ENCODE measurements around the gene CHIT1.
"Not testable (repeated sequence)": the region's sequence is repeated elsewhere in the genome, so short reads cannot be mapped to it uniquely, and the experiment has no call there.

Gene CHIT1

DNA sequence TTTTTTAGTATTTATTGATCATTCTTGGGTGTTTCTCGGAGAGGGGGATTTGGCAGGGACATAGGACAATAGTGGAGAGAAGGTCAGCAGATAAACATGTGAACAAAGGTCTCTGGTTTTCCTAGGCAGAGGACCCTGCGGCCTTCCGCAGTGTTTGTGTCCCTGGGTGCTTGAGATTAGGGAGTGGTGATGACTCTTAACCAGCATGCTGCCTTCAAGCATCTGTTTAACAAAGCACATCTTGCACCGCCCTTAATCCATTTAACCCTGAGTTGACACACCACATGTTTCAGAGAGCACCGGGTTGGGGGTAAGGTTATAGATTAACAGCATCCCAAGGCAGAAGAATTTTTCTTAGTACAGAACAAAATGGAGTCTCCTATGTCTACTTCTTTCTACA is 36.7 kb upstream of the CHIT1 start:
- not testable (repeated sequence) for FAIRE-seq; DNase-seq (ENCODE audit: insufficient read length, low spot score)

DNA sequence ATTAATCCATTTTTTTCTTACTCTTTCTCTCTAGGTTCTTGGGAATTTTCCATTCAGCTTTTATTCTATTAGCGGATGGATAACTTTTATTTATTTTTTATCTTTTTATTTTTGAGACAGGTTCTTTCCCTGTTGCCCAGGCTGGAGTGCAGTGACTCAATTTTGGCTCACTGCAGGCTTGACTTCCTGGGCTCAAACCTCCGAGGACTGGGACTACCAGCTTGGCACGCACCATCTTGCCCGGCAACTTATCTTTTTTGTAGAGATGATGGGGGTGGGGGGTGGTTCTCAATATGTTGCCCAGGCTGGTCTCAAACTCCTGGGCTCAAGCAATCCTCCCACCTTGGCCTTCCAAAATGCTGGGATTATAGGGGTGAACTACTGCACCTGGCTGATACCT is 36.1 kb upstream of the CHIT1 start:
- FAIRE-seq (no peak), DNase-seq (ENCODE audit: insufficient read length, low spot score) (no peak)

DNA sequence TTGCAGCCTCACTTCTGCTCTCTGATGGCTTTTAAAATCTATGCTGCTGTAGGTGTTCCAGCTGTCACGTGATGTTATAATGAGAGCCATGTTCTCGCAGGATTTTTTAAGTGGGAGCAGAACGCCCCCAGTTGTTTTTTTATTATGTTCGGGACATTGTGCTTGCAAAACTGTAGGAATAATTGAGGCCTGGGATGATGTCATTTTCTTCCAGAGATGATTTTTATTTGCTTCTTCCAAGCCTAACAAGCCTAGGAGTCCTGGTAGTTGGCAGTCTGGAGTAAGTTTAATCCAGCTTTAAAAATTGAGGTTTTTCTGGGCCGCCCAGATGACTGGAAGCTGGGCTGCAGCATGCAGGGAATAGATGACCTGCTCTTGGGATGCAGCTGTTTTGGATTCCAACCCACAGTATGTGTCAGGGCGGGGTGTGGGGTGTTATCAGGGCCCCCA is 34.6 kb upstream of the CHIT1 start:
- no peak for FAIRE-seq
- no peak for DNase-seq (ENCODE audit: insufficient read length, low spot score)

DNA sequence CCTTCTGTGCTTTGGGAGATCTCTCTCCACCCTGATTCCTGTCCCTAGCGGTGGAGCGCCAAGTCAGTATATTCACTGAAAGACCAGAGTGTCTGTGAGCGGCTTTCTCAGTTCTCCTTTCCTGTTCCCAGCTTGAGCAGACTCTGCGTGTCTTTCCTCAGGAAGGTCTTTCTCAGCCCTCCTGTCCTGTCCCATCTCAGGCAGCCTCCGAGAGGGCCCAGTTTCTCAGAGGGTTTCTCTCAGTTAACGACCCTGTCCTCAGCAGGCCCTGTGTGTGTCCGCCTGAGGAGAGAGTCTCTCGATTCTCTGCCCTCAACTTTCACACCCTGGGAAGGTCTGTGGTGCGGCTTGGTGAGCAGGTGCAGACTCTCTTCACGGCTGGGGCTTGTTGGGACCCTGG is 34.0 kb upstream of the CHIT1 start:
- FAIRE-seq (no peak), DNase-seq (ENCODE audit: insufficient read length, low spot score) (no peak)

DNA sequence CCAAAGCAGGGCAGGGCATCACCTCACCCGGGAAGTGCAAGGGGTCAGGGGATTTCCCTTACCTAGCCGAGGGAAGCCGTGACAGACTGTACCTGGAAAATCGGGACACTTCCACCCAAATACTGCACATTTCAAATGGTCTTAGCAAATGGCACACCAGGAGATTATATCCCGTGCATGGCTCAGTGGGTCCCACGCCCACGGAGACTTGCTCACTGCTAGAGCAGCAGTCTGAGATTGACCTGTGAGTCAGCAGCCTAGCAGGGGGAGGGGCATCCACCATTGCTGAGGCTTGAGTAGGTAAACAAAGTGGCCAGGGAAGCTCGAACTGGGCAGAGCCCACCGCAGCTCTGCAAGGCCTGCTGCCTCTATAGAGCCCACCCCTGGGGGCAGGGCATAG is 27.2 kb upstream of the CHIT1 start:
- not testable (repeated sequence) for FAIRE-seq; DNase-seq (ENCODE audit: insufficient read length, low spot score)

DNA sequence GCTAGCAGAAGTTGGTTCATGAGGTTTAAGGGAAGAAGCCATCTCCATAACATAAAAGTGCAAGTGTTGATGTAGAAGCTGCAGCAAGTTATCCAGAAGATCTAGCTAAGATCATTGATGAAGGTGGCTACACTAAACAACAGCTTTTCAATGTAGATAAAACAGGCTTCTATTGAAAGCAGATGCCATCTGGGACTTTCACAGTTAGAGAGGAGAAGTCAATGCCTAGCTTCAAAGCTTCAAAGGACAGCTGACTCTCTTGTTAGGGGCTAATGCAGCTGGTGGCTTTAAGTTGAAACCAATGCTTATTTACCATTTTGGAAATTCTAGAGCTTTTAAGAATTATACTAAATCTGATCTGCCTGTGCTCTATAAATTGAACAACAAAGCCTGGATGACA is 25.3 kb upstream of the CHIT1 start:
- not testable (repeated sequence) for DNase-seq (ENCODE audit: insufficient read length, low spot score); FAIRE-seq

DNA sequence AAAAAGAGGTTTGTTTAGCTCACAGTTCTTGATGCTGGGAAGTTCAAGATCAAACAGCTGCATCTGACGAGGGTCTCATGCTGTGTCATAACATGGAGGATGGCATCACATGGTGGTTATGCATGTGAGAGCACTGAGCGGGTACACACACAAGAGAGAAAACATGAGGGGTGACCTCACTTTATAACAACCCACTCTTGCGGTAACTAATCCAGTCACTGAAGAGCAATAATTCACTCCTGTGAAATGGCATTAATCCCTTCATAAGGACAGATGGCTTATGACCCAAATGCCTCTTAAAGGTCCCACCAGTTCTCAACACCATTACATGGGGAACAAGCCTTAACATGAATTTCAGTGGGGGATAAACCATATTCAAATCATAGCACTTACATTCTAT is 23.2 kb upstream of the CHIT1 start:
- FAIRE-seq (no peak), DNase-seq (ENCODE audit: insufficient read length, low spot score) (no peak)

DNA sequence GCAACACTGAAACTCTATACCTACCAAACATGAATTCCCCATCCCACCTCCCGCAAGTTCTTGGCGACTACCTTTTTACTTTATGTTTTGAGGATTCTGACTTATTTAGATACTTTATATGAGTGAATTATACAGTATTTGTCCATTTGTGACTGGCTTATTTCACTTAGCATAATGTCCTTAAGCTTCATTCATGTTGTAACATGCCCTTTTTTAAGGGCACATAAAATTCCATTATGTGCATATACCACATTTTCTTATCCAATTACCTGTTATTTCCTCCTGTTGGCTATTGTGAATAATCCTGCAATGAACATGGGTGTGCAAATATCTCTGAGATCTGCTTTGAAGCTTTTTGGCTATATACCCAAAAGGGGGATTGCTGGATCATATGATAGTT is 22.0 kb upstream of the CHIT1 start:
- no peak for DNase-seq (ENCODE audit: insufficient read length, low spot score)
- FAIRE-seq: no peak

DNA sequence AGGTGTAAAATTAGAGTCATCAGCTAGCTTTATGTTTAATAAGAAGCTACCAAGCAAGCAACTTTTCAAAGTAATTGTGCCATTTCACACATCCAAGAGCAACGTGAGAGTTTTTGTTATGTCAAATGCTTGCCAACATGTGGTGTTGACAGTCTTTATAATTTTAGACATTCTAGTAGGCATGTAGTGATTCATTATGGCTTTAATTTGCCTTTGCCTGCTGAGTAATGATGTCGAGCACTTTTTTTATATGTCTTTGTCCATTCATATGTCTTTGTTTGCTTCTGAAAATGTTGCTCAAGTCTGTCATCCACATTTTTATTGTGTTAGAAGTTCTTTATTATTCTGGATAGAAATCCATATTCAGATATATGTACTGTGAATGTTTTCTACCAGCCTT is 21.4 kb upstream of the CHIT1 start:
- no peak for DNase-seq (ENCODE audit: insufficient read length, low spot score)
- FAIRE-seq: no peak

DNA sequence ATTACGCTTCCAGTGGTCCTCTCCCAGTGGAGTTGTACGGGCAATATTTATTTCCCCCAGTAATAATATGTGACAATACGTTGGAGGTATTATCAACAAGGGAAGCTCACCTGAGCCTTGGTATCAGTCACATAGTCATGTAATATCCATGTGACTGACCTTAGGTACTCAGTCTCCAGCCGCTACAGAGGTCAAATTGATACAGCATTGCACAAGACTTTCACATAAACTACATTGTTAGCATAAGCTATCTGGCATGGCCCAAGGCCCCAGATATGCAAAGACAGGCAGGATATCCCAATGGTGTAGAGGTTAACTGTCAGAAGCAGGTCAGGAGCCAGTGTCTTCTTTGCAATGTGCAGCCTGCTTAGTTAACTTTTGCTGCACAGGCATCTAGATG is 15.3 kb upstream of the CHIT1 start:
- FAIRE-seq: no peak
- no peak for DNase-seq (ENCODE audit: insufficient read length, low spot score)

DNA sequence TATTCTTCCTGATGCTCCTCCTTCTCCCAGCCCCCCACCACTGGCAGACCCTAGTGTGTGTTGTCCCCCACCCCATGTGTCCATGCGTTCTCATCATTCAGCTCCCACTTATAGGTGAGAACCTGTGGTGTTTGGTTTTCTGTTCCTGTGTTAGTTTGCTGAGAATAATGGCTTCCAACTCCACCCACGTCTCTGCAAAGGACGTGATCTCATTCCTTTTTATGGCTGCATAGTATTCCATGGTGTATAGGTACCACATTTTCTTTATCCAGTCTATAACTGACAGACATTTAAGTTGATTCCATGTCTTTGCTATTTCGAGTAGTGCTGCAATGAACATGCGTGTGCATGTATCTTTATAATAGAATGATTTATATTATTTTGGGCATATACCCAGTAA is 12.2 kb upstream of the CHIT1 start:
- not testable (repeated sequence) for DNase-seq (ENCODE audit: insufficient read length, low spot score); FAIRE-seq

DNA sequence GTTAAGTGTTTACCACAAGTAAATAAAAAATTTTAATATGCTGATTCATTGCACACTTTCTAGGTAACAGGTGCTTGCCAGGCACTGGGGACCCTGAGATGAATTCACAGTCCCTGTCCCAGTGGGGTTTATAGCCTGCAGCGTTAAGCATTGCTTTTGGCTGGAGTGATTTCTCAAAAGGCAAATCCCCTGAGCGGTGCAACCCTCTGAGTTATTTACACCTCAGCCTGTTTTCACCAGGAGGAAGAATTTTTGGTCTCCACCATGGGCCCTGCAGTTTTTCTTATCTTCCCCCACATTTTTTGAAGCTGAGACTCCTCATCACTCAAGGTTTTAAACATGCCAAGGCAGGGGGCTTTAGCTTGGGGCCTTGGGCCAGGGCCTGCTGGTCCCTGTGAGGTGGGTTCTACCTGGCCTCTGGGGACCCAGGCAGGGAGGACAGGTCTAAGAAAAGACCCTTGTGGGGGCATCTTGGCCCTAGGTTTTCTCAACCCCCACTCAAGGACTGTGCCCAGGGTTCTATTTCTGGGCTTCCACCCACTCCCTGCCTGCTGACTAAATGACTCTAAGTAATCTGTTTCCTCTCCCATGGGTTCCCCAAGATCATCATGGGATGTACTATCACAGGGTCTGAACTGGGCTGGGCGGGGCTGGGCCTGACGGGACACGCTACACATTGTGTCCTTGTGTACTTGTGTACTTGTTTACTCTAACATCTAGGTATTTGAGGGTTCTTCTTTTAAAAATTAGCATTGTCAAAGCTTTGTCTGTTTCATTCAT is 10.2 kb upstream of the CHIT1 start:
- no peak for FAIRE-seq

DNA sequence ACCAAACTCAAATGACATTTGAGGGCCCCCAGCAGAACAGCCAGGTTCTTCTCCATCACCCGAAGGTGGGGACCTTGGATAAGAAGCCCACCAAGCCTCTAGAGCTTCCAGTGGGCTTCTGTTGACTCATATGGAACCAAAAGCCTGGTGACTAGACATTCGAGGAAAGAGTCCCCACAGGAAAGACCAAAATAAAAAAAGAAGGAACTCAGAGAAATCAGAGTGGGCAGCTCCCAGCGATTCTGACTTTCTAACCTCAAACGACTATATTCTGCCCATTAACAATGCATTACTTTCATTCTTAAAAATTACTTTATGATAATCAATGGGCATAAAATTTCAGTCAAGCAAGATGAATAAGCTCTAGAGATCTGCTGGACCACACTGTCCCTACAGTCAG is 9.6 kb upstream of the CHIT1 start:
- DNase-seq (ENCODE audit: insufficient read length, low spot score) (no peak), FAIRE-seq (no peak)

More for the DNA sequence above, 10.2 kb upstream of the CHIT1 start:
- DNase-seq (ENCODE audit: insufficient read length, low spot score): no peak

DNA sequence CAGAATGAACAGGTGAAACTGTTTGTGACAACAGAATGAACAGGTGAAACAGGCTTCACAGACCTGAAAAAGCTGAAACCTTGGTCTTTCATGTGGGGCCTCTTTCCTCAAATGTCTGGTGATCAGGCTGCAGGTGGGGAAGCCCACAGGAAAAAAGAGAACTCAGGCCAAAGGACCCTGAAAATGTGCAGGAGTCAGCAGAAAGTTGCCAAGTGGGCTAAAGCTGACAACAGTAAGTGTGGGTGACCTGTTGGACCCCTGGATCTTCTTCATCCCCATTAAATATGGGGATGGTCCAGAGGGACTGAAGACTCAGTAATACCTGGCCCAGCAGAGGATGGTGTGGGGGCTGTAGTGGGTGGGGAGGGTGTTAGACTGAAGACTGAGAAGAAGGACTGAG is 9.1 kb upstream of the CHIT1 start:
- FAIRE-seq: no peak
- DNase-seq (ENCODE audit: insufficient read length, low spot score): no peak

DNA sequence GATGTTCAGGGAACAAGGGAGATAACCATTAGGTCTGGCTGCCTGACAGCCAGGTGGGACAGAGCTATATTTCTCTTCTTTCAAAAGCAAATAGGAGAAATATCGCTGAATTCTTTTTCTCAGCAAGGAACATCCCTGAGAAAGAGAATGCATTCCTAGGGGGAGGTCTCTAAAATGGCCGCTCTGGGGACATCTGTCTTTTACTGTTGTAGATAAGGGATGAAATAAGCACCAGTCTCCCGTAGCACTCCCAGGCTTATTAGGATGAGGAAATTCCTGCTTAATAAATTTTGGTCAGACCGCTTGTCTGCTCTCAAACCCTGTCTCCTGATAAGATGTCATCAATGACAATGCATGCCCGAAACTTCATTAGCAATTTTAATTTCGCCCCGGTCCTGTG is 5.4 kb upstream of the CHIT1 start:
- not testable (repeated sequence) for DNase-seq (ENCODE audit: insufficient read length, low spot score); FAIRE-seq

DNA sequence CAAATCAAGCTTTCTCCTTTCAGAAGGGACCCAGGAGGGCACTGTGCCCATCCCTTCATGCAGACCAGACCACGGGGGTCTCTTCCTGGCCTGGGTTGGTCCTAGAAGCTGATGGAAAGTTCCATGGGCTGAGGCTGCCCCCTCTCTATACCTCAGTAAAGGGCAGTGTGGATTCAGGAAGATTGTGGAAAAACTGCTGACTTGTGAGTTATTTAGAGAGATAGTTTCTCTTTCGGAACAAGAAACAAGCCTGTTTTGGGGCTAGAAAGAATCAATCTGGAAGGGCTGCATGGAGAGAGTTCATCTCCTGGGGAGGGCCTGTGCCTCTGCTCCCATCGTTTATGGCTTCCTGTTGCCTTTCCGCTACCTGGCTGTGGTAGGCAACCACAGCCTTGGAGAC is 803 bp downstream of the CHIT1 start:
- DNase-seq (ENCODE audit: insufficient read length, low spot score) (no peak), FAIRE-seq (no peak)

DNA sequence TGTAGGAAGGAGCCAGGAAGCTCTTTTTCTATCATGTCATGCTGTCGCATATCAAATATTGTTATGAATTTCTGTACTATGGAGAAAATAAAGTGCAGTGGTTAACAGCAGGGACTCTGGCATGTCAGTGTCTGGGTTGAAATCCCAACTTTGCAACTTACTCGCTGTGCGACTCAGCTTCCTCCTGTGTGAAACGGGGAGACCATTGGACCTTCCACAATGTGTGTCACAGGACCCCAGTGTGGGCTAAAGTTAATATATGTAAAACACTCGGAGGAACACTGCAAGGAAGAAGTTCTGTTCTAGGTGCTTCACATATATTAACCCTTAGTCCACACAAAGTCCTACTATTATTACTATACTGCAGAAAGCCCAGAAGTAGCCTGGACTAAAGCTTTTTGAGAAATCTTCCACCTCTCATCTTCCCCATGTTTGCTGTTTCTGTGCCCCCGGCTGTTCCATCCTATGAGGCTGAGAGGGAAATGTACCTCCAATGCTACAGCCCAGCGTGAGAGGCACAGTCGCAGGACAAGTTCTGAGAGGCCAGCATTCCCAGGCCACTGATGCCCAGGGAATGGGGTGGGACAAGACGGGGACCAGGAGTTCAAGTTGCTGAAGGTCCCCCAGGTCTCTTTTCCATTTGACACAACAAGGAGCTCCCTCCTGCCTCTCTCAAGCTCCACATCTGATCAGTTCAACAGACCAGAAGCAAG is 1.9 kb downstream of the CHIT1 start:
- no peak for FAIRE-seq
- no peak for DNase-seq (ENCODE audit: insufficient read length, low spot score)

DNA sequence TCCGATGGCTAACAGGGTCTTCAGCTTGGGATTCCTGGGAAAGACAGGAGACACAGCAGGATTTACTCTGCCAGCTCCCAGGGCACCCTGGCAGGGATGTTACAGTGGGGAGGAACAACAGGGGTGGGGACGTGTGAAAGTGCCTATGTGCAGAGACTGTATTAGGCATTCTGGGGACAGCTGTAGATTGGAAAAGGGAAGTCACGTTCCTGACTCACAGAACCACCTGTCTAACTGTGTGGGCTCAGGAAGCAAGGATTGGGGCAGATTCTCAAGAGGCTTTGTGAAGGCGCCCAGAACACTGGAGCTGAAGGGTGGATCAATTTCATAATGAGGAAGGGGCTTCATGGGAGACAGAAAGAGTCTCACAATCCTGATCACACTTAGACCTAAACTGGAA is 4.4 kb downstream of the CHIT1 start:
- no peak for DNase-seq (ENCODE audit: insufficient read length, low spot score)
- no peak for FAIRE-seq

DNA sequence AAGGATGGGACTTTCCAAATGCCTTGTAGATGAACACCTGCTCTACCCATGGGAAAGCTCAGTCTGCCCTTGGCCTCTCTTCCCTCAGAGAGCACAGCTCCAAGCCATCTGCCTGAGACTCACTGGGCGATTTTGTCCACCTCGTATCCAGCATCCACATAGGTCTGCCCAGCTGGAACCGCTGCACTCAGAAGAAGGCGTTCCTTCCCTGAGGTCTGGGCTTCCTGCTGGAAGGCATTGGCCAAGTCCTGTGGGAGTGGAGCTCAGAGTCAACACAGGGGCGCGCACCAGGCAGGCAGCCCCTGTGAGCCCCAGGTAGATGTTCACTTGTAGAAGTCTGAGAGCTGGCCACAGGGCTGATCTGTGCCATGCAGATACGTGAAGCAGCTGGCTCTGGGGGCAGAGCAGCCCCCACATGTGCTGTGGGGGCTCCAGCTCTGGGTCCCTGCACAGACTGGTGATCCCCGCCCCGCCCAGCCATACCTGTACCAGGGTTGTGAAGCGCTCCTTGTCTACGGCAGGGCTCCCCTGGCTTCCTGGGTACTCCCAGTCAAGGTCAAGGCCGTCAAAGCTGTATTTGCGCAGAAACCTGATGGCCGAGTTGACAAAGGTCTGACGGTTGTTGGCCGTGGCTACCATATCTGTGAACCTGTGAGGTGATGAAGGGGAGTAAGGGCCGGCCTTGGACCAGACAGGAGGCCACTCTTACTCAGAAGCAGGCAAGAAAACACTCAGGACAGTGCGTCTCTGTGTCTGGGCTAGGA is 6.3 kb downstream of the CHIT1 start:
- FAIRE-seq: no peak

DNA sequence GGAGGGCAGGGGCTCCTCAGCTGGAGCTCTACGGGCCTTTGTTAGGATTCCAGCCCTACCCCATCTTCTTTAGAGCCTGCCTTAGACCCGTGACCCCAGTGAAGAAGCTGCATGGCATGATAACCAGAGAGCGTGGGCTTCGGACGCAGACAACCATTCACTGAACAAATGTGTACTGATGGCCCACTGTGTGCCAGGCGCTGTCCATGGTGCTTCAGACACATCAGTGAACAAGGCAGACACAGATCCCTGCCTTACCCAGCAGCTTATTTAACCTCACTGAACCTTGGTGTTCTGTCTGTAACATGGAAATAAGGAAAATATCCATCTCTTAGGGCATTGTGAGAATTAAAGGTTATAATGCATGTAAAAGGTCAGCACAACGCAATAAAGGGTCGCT is 9.5 kb downstream of the CHIT1 start:
- FAIRE-seq (no peak), DNase-seq (ENCODE audit: insufficient read length, low spot score) (no peak)

More for the DNA sequence above, 6.3 kb downstream of the CHIT1 start:
- no peak for DNase-seq (ENCODE audit: insufficient read length, low spot score)

DNA sequence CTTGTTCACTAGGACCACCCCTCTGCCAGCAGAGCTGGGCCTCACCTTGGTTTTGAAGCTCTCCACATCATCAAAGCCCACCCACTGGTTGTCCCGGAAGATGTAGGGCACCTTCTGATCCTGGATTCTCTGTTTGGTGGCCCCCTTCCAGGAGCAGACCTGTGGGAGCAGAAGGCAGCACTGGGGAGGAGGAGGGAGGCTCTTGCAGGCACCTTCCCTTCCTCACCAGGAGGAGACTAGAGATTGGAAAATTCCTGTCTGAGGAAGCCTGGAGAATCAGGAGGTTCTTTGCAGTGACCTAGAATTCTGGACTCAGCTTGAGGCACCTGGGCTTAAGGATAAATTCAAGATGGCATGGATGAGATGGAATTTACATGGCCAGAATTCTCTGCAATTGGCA is 10.3 kb downstream of the CHIT1 start:
- no peak for FAIRE-seq
- no peak for DNase-seq (ENCODE audit: insufficient read length, low spot score)
